Loucy (cell line): ENCODE measurements around the gene OCEL1.

Experiments used
- H2AFZ ChIP-seq: fragments of 200-600 bp; sonication (generic); 2 replicates; pipeline ENCODE4 v1.6.0; 2016; ENCODE audit warnings: antibody characterized with exemption, mild to moderate bottlenecking, low read length, moderate library complexity
- H3F3A ChIP-seq: fragments of 200-600 bp; 2 replicates; pipeline ENCODE4 v1.6.0; 2016; ENCODE audit warnings: antibody characterized with exemption, low read depth, mild to moderate bottlenecking
- H3K27me3 ChIP-seq: fragments of 200-600 bp; sonication (generic); 2 replicates; pipeline ENCODE4 v1.6.1; 2014; ENCODE audit warnings: low read length, mild to moderate bottlenecking; ENCODE audit not compliant: insufficient read depth, poor library complexity, severe bottlenecking
- H3K36me3 ChIP-seq: fragments of 200-600 bp; sonication (generic); 2 replicates; pipeline ENCODE4 v1.6.1; 2016; ENCODE audit warnings: low read length; ENCODE audit not compliant: insufficient read depth
- H3K4me1 ChIP-seq: fragments of 200-600 bp; sonication (generic); 2 replicates; pipeline ENCODE4 v1.5.1; 2014; ENCODE audit warnings: low read length, mild to moderate bottlenecking; ENCODE audit not compliant: insufficient read depth, poor library complexity, severe bottlenecking
- H3K4me2 ChIP-seq: fragments of 200-600 bp; sonication (generic); 2 replicates; pipeline ENCODE4 v1.6.0; 2014; ENCODE audit warnings: antibody characterized with exemption, low read length, low read depth, mild to moderate bottlenecking; ENCODE audit not compliant: poor library complexity, severe bottlenecking
- H3K4me3 ChIP-seq: fragments of 200-600 bp; sonication (generic); 2 replicates; pipeline ENCODE4 v1.5.1; 2014; ENCODE audit warnings: low read length, mild to moderate bottlenecking, mixed read lengths; ENCODE audit not compliant: poor library complexity, severe bottlenecking
- H3K79me2 ChIP-seq: fragments of 200-600 bp; sonication (generic); 2 replicates; pipeline ENCODE4 v1.6.1; 2014; ENCODE audit warnings: low read length; ENCODE audit not compliant: insufficient read depth
- H3K9ac ChIP-seq: fragments of 200-600 bp; sonication (generic); 2 replicates; pipeline ENCODE4 v1.6.0; 2014; ENCODE audit warnings: mild to moderate bottlenecking, low read depth, low read length, moderate library complexity; ENCODE audit not compliant: poor library complexity, severe bottlenecking
- H3K9me2 ChIP-seq: fragments of 200-600 bp; sonication (generic); replicated peaks from 2 replicates; pipeline ENCODE4 v1.6.1; 2016; ENCODE audit warnings: low read depth, low read length, mixed read lengths
- H3K9me3 ChIP-seq: fragments of 200-600 bp; sonication (generic); 2 replicates; pipeline ENCODE4 v1.6.1; 2014; ENCODE audit warnings: mild to moderate bottlenecking, antibody characterized with exemption, low read length, low read depth; ENCODE audit not compliant: insufficient read depth
- H4K20me1 ChIP-seq: fragments of 200-600 bp; sonication (generic); 2 replicates; pipeline ENCODE4 v1.6.0; 2014; ENCODE audit warnings: antibody characterized with exemption, low read length, mild to moderate bottlenecking; ENCODE audit not compliant: insufficient read depth, poor library complexity, severe bottlenecking
- CTCF ChIP-seq: fragments of 200-600 bp; sonication (generic); conservative IDR thresholded peaks from 2 replicates; pipeline ENCODE4 v1.5.1; 2014; ENCODE audit warnings: mild to moderate bottlenecking, antibody characterized with exemption, low read length
- EZH2phosphoT487 ChIP-seq: fragments of 200-600 bp; IDR thresholded peaks from 2 replicates; pipeline ENCODE4 v1.6.1; 2018; ENCODE audit warnings: antibody characterized with exemption, mild to moderate bottlenecking, moderate library complexity, borderline replicate concordance

OCEL1 gene

GRCh38 chr19:17226002-17226933, at the start of gene OCEL1:
OCEL1 (plus strand) TSS chr19:17226226; CDS start chr19:17226248, 22 bp downstream.
- Histone ChIP-seq H3F3A (no peaks in the 10 kb centered on the region), H3K9ac (peak within 1 kb of the TSS; percentile 82), H3K36me3 (no peaks in the 10 kb centered on the region), H4K20me1 (no peaks in the 10 kb centered on the region), H3K4me1 (peaks cover 6% of the 10 kb centered on the region), H3K27me3 (no peaks in the 10 kb centered on the region), H2AFZ (peak within 1 kb of the TSS; percentile 88), H3K9me3 (no peaks in the 10 kb centered on the region), H3K79me2 (no peaks in the 10 kb centered on the region), H3K4me3 (peak within 1 kb of the TSS; percentile 79), H3K9me2 (no peaks in the 10 kb centered on the region), H3K4me2 (peak within 1 kb of the TSS; percentile 94)
- TF ChIP-seq EZH2phosphoT487, result no peak
- no peak for TF ChIP-seq CTCF

GRCh38 chr19:17178291-17178690, 47.7 kb upstream of the OCEL1 start:
- H3K4me3 ChIP-seq, result no peak overlapping the region
- H3K27me3 ChIP-seq, result no peaks in the 10 kb centered on the region
- no peaks in the 10 kb centered on the region for H3K9me3 ChIP-seq
- no peaks in the 10 kb centered on the region for H3K79me2 ChIP-seq
- H3K36me3 ChIP-seq, result peaks cover 36% of the 10 kb centered on the region; the same call in 1 of the 2 replicates
- H4K20me1 ChIP-seq, result no peaks in the 10 kb centered on the region
- H2AFZ ChIP-seq, result no peak overlapping the region
- H3K9ac ChIP-seq, result no peak overlapping the region
- no peaks in the 10 kb centered on the region for H3F3A ChIP-seq
- no peak overlapping the region for H3K4me2 ChIP-seq
- no peak for TF ChIP-seq EZH2phosphoT487
- no peak for TF ChIP-seq CTCF
- no peaks in the 10 kb centered on the region for H3K9me2 ChIP-seq
- H3K4me1 ChIP-seq, result peaks cover 3% of the 10 kb centered on the region

- peaks cover 34% of the 10 kb centered on the region; the same call in 1 of the 2 replicates for H3K36me3 ChIP-seq
- no peaks in the 10 kb centered on the region for H3K79me2 ChIP-seq
- no peaks in the 10 kb centered on the region for H3F3A ChIP-seq
- no peaks in the 10 kb centered on the region for H3K9me3 ChIP-seq
- no peak for TF ChIP-seq CTCF
- TF ChIP-seq EZH2phosphoT487, result no peak
- peaks cover 19% of the 10 kb centered on the region for H3K4me1 ChIP-seq
- no peaks in the 10 kb centered on the region for H3K9me2 ChIP-seq
- H3K9ac ChIP-seq, result no peak overlapping the region
- no peak overlapping the region for H3K4me3 ChIP-seq
- no peaks in the 10 kb centered on the region for H3K27me3 ChIP-seq
- no peak overlapping the region for H3K4me2 ChIP-seq
- H2AFZ ChIP-seq, result no peak overlapping the region
- no peaks in the 10 kb centered on the region for H4K20me1 ChIP-seq
Observed at GRCh38 chr19:17180997-17181702, 44.9 kb upstream of the OCEL1 start.
